Gastroesophageal sphincter (tissue), 3 donors: ENCODE data around the gene PPIF.

Experiments
- POLR2A ChIP-seq, 2 donors: fragments of 450-650 bp; IDR thresholded peaks; one replicate each; pipeline ENCODE4 v1.6.1; 2017; ENCODE audit warnings: antibody characterized with exemption in 2 of 2, mild to moderate bottlenecking in 2 of 2, moderate library complexity in 1 of 2
- POLR2AphosphoS5 ChIP-seq: sonication (generic); formaldehyde crosslinking; IDR thresholded peaks from one replicate; pipeline ENCODE4 v1.6.1; 2017; ENCODE audit warnings: antibody characterized with exemption
- TF ChIP-seq, protein P1 (sequence below), 4 experiments: fragments of 200-600 bp in 2 of 4; fragments of 450-650 bp in 2 of 4; sonication (generic) in 1 of 4; IDR thresholded peaks; one replicate each; pipeline ENCODE4 v1.5.1; 2017 to 2019; ENCODE audit warnings: antibody characterized with exemption in 4 of 4, mild to moderate bottlenecking in 2 of 4, moderate library complexity in 2 of 4

- TF ChIP-seq POLR2AphosphoS5 (no peak), POLR2A (IDR thresholded peaks at IDR 0.05) (no peak)
- TF ChIP-seq, protein P1, sequence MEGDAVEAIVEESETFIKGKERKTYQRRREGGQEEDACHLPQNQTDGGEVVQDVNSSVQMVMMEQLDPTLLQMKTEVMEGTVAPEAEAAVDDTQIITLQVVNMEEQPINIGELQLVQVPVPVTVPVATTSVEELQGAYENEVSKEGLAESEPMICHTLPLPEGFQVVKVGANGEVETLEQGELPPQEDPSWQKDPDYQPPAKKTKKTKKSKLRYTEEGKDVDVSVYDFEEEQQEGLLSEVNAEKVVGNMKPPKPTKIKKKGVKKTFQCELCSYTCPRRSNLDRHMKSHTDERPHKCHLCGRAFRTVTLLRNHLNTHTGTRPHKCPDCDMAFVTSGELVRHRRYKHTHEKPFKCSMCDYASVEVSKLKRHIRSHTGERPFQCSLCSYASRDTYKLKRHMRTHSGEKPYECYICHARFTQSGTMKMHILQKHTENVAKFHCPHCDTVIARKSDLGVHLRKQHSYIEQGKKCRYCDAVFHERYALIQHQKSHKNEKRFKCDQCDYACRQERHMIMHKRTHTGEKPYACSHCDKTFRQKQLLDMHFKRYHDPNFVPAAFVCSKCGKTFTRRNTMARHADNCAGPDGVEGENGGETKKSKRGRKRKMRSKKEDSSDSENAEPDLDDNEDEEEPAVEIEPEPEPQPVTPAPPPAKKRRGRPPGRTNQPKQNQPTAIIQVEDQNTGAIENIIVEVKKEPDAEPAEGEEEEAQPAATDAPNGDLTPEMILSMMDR (IDR thresholded peaks at IDR 0.05), result no peak
These were observed 30.4 kb upstream of the PPIF start for GRCh38 chr10:79316671-79317431.
